T-helper 1 cell treated with Interleukin-12 subunit alpha and Interleukin-12 subunit beta and Interleukin-4 antibody, amounts not matched to agents 30 μg/mL and 1 μg/mL, for 36 hours (primary cell): ENCODE data around the gene AVEN.

Source experiments
- H3K27ac Mint-ChIP-seq: one replicate; pipeline ENCODE4 v1.8.0; 2021; ENCODE audit warnings: mild to moderate bottlenecking, mixed read lengths
- H3K27me3 Mint-ChIP-seq: one replicate; pipeline ENCODE4 v1.8.0; 2021; ENCODE audit warnings: low read depth, mixed read lengths
- H3K36me3 Mint-ChIP-seq: one replicate; pipeline ENCODE4 v1.8.0; 2021; ENCODE audit warnings: low read depth, mixed read lengths
- H3K4me1 Mint-ChIP-seq: one replicate; pipeline ENCODE4 v1.8.0; 2021; ENCODE audit warnings: low read depth, mixed read lengths
- H3K4me3 Mint-ChIP-seq: one replicate; pipeline ENCODE4 v1.8.0; 2021; ENCODE audit warnings: mild to moderate bottlenecking, moderate library complexity, mixed read lengths
- H3K9me3 Mint-ChIP-seq: one replicate; pipeline ENCODE4 v1.8.0; 2021; ENCODE audit warnings: mixed read lengths

The AVEN gene

DNA sequence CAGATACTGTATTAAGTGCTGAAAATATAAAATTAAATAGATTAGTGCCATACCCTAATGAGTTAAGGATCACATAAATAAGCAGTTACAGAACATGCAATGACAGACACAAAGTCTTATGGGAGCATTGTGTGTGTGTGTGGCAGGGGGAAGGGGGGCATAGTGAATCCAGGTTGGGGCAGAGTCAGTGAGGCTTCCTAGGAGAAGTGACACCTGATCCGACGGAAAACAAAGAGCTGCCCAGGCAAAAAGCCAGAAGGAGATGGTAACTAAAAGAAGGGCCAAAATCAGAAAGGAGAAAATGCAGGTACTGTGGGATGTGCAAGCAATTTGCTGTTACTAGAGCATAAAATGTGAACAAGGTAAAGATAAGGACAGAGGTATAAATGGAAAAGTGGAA lies 150.8 kb downstream of the AVEN start:
- H3K4me1 Mint-ChIP-seq = no peaks in the 10 kb centered on the region
- no peaks in the 10 kb centered on the region for H3K36me3 Mint-ChIP-seq
- H3K27me3 Mint-ChIP-seq = no peaks in the 10 kb centered on the region

DNA sequence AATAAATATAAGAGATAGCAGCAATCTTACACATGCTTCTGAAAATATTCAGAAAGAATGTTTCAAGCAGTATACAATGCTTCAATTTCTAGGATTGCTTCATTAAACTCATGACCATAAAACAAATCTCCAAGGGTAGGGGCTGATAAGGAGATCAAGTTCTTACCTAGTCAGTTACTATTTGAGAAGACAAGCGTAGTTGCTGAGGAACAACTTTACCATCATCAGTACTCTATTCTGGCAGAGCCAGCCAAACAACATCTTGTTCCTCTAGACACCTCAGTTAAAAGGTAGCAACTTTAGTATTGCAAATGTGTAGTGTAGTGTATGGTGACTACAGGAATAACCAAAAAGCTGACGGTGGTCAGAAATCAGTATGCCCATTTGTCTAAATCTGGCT lies 156.1 kb downstream of the AVEN start:
- Mint-ChIP-seq H3K9me3 (peaks cover 13% of the 10 kb centered on the region), H3K4me3 (no peak overlapping the region), H3K27ac (no peak overlapping the region), H3K27me3 (no peaks in the 10 kb centered on the region), H3K36me3 (no peaks in the 10 kb centered on the region), H3K4me1 (no peaks in the 10 kb centered on the region)

More for the DNA sequence above, 150.8 kb downstream of the AVEN start:
- H3K9me3 Mint-ChIP-seq = peaks cover 19% of the 10 kb centered on the region
- no peak overlapping the region for H3K4me3 Mint-ChIP-seq
- no peak overlapping the region for H3K27ac Mint-ChIP-seq

DNA sequence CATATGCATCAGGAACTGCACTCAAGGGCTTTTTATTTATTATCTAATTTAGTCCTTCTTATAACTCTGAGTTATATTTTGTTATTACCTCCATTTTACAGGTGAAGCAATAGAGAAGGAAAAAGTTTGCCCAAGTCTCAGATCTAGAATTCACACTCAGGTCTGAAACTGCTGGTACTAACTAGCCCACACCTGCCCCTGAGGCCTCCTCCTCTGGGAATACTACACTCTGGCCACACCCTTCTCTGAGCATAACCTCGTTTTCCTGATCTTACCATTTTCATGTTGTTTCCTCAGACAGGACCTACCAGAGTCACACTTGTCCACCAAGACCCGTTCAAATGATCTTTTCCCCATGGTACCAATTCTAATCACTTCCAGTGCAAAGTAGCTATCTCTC lies 164.8 kb downstream of the AVEN start:
- no peaks in the 10 kb centered on the region for H3K36me3 Mint-ChIP-seq
- H3K27me3 Mint-ChIP-seq = no peaks in the 10 kb centered on the region
- no peak overlapping the region for H3K4me3 Mint-ChIP-seq
- H3K4me1 Mint-ChIP-seq = no peaks in the 10 kb centered on the region
- no peaks in the 10 kb centered on the region for H3K9me3 Mint-ChIP-seq
- no peak overlapping the region for H3K27ac Mint-ChIP-seq

DNA sequence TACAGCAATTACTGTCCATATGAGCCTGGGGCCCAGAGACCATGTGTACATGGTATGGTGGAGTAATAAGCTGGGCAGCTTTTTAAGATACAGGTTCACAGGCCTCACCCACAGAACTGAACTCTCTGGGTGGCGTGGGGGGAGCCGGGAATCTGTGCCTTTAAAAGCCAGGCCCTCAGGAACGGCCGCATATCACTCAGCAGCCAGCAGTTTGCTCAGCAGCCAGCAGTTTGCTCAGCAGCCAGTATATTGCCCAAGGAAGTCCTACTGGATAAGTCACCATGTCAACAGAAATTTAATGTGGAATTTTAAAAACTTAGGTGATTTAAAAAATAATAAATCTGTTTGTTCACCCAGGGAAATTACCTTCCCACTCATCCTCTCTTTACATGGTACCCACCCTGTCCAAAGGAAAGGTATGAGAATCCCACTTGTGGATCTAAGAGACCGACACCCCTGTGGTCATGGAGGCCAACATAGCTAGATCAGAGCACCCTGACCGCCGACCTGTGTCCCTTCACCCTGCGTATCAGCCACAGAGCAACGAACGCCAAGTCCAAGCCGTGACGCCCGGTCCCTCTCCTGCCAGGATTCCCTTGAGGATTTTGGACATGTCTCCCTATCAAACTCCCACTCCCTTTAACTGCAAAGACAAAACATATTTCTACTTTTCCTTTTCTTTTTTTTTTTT lies 166.4 kb downstream of the AVEN start:
- no peaks in the 10 kb centered on the region for H3K27me3 Mint-ChIP-seq
- no peaks in the 10 kb centered on the region for H3K9me3 Mint-ChIP-seq
- no peak overlapping the region for H3K27ac Mint-ChIP-seq
- H3K4me3 Mint-ChIP-seq = no peak overlapping the region
- no peaks in the 10 kb centered on the region for H3K36me3 Mint-ChIP-seq
- no peaks in the 10 kb centered on the region for H3K4me1 Mint-ChIP-seq

DNA sequence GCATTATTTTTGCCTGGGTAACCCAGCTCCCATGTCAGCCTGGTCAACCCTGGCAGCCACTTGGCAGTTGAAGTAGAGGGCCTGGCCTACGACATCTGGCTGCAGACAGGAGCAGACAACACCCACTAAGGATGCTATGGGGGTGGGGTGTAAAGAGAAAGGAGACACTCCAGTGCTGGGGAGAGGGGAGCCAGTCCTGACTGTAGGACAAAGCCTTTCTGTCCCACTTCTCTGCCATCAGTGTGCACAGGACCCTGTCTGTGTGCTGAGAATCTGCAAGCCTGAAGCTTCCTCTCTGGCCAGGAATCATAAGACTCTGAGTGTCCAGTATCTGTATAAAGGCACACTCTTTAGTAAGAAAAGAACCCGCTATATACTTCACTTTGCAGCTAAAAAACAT lies 167.0 kb downstream of the AVEN start:
- Mint-ChIP-seq H3K27ac (no peak overlapping the region), H3K36me3 (no peaks in the 10 kb centered on the region)

DNA sequence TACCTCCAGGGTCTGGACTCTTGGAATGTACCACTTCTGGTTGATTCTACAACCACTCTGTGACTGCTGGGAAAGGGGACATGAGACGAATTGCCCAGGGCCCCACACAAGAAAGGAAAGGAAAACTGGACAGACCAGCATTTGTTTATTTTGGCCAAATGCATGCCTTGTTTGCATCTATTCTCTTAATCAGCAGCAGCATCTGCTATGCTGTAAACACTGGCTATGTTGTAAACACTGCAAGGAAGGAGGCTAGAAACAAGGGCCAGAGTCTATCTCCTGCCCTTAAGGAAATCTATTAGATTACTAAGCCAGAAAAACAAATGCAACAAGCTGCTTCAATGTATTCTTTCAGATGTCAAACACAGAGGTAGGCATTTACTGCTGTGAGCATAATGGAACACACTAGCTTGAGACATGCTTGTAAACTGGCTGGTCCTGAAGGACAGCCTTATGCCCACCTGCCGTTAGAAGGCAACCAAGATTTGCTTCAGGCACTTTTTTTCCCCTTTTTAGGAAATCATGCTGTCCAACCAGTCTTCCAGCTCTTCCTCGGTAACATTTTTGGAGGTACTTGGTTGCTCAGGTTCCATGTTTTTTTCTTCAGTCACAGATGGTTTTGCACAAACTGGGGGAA lies 172.8 kb downstream of the AVEN start:
- no peak overlapping the region for H3K4me3 Mint-ChIP-seq

More for the DNA sequence above, 167.0 kb downstream of the AVEN start:
- H3K4me3 Mint-ChIP-seq = no peak overlapping the region
- H3K27me3 Mint-ChIP-seq = no peaks in the 10 kb centered on the region
- H3K4me1 Mint-ChIP-seq = no peaks in the 10 kb centered on the region
- no peaks in the 10 kb centered on the region for H3K9me3 Mint-ChIP-seq

DNA sequence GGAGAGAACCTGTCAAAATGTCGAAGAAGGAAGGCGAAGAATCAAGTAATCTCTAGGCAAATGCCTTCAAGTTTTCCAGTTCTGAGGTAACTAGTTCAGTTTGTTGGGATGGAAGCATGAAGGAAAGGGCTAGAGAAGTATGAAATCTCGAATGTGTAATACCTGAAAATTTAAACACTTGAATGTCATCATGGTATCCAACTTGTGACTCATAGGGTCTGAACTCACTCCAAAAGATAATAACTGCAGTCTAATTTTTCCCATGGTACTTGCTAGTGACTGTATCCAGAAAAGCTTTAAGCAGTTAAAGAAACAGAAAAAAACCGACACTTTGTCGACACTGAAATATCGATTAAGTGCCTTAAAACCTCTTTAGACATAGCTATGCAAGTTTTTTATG lies 173.6 kb downstream of the AVEN start:
- Mint-ChIP-seq H3K36me3 (peaks cover 1% of the 10 kb centered on the region), H3K27ac (no peak overlapping the region), H3K27me3 (no peaks in the 10 kb centered on the region), H3K9me3 (no peaks in the 10 kb centered on the region), H3K4me1 (peaks cover 4% of the 10 kb centered on the region), H3K4me3 (no peak overlapping the region)

More for the DNA sequence above, 172.8 kb downstream of the AVEN start:
- peaks cover 4% of the 10 kb centered on the region for H3K4me1 Mint-ChIP-seq
- H3K27me3 Mint-ChIP-seq = no peaks in the 10 kb centered on the region
- H3K36me3 Mint-ChIP-seq = peaks cover 1% of the 10 kb centered on the region
- H3K9me3 Mint-ChIP-seq = no peaks in the 10 kb centered on the region
- no peak overlapping the region for H3K27ac Mint-ChIP-seq

DNA sequence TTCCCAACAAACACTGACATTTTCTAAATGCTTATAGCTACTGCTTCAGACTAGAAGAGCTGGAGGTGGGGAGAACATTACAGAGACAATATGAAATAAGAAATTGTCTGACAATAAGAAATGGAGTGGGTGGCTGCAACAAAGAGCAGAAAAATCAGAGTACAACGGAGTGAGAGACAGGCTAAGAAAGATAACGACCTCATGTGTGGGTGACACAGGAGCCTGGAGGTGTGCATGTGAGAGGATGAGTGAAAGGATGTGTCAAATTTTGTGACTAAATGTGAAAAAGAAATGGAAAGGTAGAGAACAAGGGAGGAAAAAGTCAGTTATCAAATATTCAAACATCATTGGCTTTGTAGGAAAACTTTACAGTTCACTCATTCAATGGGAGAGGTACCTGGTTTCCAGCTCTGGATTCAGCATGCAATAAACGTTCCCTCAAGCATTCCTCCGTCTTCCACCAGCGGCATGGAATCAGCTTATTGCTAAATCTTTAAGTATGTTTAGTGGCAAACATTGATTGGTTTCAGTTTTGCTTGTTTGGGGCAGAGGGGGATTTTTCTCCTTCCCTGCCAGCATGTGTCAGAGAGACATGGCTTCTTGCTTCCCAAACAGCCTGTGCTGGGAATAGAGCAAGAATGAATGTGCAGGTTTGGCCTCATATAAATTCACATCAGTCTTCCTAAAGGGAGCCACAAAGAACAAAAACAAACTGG lies 174.5 kb downstream of the AVEN start:
- no peaks in the 10 kb centered on the region for H3K27me3 Mint-ChIP-seq
- H3K4me1 Mint-ChIP-seq = peaks cover 4% of the 10 kb centered on the region
- H3K36me3 Mint-ChIP-seq = peaks cover 1% of the 10 kb centered on the region
- no peak overlapping the region for H3K27ac Mint-ChIP-seq
- no peak overlapping the region for H3K4me3 Mint-ChIP-seq
- no peaks in the 10 kb centered on the region for H3K9me3 Mint-ChIP-seq

DNA sequence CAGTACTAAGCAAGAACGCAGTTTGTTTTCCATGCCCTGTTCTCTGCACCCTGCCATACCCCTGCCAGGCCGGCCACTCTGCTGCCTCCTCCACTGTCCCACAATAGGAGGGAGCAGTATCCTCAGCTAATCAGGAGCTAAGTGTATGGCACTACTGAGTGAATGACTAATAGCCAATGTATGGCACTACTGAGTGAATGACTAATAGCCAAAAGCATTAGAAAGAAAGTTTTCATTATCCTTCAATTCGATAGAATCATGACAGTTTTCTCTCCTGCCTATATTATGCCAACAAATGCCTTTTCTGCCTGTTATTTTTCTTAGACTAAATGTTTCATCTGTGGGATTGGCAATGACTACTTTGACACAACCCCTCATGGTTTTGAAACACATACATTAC lies 178.2 kb downstream of the AVEN start:
- H3K27ac Mint-ChIP-seq = no peak overlapping the region
- no peaks in the 10 kb centered on the region for H3K9me3 Mint-ChIP-seq
- H3K4me1 Mint-ChIP-seq = peaks cover 4% of the 10 kb centered on the region
- H3K27me3 Mint-ChIP-seq = no peaks in the 10 kb centered on the region
- H3K4me3 Mint-ChIP-seq = no peak overlapping the region
- H3K36me3 Mint-ChIP-seq = peaks cover 1% of the 10 kb centered on the region

DNA sequence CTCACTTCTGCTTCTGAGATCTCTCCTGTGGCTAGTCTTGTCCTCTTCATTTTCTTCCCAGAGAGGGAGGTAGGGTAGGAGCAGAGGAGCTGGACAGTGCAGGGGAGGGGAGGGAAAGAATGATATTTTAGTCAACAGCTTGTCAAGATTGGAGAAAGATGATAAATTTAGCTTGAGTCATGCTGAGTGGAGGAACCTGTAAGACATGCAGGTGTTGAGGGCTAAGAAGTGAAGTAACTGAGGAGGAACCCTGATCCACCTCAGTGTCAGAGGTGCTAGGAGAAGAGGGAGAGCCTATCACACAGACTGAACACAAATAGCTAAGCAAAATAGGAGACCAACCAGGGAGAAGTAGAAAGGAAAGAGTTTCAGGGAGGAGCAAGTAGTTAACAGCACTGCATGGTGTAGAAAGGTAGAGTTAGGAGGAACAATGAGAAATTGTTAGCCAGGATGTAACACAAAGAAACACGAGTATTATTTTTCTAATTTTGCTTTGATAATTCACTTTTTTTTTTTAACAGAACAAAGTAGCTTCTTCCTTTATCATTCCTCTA lies 178.9 kb downstream of the AVEN start:
- Mint-ChIP-seq H3K27ac (no peak overlapping the region), H3K36me3 (peaks cover 1% of the 10 kb centered on the region), H3K9me3 (no peaks in the 10 kb centered on the region), H3K4me3 (no peak overlapping the region), H3K27me3 (no peaks in the 10 kb centered on the region), H3K4me1 (peaks cover 4% of the 10 kb centered on the region)

DNA sequence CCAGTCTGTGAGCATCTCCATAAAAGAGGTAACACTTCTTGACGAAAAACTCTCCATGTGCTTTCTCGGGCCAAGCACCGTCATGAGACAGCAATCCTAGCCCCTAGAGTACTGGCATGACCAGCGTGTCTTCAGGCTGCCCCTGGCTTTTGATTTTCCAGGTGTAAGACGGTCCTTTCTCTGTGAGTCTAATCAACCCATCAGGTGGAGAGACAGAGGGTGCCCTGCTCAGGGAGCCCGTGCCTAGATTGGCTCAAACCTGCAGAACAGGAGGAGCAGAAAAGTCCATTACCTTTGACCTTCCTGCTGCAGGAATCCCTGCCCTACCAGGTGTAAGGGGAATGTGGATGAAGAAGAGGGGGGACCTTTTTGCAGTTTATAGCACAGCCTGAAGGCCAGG lies 180.2 kb downstream of the AVEN start:
- no peaks in the 10 kb centered on the region for H3K9me3 Mint-ChIP-seq
- H3K4me3 Mint-ChIP-seq = no peak overlapping the region
- H3K36me3 Mint-ChIP-seq = peaks cover 1% of the 10 kb centered on the region

DNA sequence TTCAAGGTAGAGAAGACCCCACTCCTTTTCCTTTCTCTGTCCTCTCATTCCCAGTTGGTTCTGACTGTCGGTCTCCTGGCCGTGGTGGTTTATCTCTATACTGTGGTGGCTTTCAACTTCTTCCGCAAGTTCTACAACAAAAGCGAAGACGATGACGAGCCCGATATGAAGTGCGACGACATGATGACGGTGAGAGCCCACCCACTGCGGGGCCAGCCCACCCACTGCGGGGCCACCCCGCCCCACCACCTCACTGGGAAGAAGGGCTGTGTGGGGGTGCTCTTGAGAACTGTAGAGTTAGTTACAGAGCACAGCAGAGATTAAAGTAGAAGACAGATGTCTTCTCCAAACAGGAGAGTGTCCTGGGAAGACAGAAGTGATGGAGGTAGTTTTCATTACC lies 181.3 kb downstream of the AVEN start:
- H3K27ac Mint-ChIP-seq = no peak overlapping the region
- H3K4me3 Mint-ChIP-seq = no peak overlapping the region
- H3K36me3 Mint-ChIP-seq = no peaks in the 10 kb centered on the region
- H3K9me3 Mint-ChIP-seq = no peaks in the 10 kb centered on the region
- no peaks in the 10 kb centered on the region for H3K27me3 Mint-ChIP-seq
- no peaks in the 10 kb centered on the region for H3K4me1 Mint-ChIP-seq

More for the DNA sequence above, 180.2 kb downstream of the AVEN start:
- no peak overlapping the region for H3K27ac Mint-ChIP-seq
- no peaks in the 10 kb centered on the region for H3K4me1 Mint-ChIP-seq
- H3K27me3 Mint-ChIP-seq = no peaks in the 10 kb centered on the region

DNA sequence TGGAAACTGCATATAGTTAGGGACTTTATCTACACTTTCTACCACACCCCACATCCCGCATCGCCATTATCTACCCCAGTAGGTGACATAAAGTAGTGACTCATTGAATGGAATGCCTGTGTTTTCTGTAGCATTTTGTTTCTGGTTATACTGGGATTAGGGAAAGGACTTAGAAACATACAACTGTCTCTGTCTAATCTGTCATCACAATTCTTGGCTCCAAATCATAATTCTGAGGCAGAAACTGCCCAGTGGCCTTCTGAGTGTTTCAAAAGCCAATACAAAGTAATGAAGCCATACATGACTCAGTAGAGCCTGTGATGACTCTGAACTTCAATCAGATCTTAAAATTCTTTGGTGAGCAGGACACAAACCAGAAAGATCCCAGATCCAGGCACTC lies 186.4 kb downstream of the AVEN start:
- H3K36me3 Mint-ChIP-seq = no peaks in the 10 kb centered on the region
- H3K4me1 Mint-ChIP-seq = no peaks in the 10 kb centered on the region
- H3K27ac Mint-ChIP-seq = no peak overlapping the region
- H3K4me3 Mint-ChIP-seq = no peak overlapping the region
- H3K27me3 Mint-ChIP-seq = no peaks in the 10 kb centered on the region
- H3K9me3 Mint-ChIP-seq = no peaks in the 10 kb centered on the region

DNA sequence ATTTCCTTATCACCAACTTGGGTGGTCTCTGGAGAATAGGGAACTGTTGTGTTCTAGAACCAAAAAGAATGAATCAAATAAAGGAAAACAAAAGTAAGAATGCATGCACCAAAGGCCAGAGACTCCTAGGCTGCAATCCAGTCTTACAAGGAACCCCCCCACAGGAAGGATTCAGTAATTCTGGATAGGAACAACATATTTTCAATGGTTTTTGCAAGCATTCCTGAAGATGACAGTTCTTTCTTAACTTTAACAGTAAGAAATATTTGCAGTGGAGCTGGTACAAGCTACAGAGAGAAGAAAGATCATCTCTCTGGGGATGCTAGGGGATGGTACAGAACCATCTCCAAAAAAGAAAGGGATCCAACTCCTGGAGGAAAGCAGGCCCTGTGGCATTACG lies 186.9 kb downstream of the AVEN start:
- Mint-ChIP-seq H3K9me3 (no peaks in the 10 kb centered on the region), H3K4me1 (no peaks in the 10 kb centered on the region)

DNA sequence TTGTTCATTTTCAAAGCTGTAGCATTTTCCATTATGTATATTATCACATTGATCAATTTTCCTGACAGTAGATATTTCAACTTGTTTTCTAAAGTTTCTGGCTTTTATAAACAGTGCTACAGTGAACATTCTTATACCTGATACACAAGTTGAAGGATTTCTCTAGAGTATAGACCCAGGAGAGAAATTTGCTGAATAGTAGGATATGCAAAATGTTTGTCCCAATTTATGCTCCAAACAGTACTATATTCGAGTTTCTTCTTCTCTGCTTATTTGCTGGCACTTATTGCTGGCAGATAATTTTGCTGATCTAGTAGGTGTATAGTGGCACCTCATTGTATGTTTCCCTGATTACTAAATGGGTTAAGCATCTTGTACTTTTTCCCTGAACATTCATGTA lies 187.9 kb downstream of the AVEN start:
- Mint-ChIP-seq H3K36me3 (no peaks in the 10 kb centered on the region), H3K27ac (no peak overlapping the region), H3K9me3 (no peaks in the 10 kb centered on the region), H3K4me1 (no peaks in the 10 kb centered on the region), H3K27me3 (no peaks in the 10 kb centered on the region), H3K4me3 (no peak overlapping the region)

More for the DNA sequence above, 186.9 kb downstream of the AVEN start:
- H3K4me3 Mint-ChIP-seq = no peak overlapping the region
- no peaks in the 10 kb centered on the region for H3K36me3 Mint-ChIP-seq
- no peak overlapping the region for H3K27ac Mint-ChIP-seq
- no peaks in the 10 kb centered on the region for H3K27me3 Mint-ChIP-seq
